Stimulated activated CD8-positive, alpha-beta memory T cell treated with anti-CD3 and anti-CD28 coated beads, Interleukin-15, amount 100 ng/mL, for 24 hours (primary cell): ENCODE results near the gene CKAP2L.

Source experiments
- DNase-seq: peaks from one replicate; pipeline ENCODE4 v3.0.0-alpha.2; 2020; ENCODE audit warnings: low read depth

Gene CKAP2L

DNA sequence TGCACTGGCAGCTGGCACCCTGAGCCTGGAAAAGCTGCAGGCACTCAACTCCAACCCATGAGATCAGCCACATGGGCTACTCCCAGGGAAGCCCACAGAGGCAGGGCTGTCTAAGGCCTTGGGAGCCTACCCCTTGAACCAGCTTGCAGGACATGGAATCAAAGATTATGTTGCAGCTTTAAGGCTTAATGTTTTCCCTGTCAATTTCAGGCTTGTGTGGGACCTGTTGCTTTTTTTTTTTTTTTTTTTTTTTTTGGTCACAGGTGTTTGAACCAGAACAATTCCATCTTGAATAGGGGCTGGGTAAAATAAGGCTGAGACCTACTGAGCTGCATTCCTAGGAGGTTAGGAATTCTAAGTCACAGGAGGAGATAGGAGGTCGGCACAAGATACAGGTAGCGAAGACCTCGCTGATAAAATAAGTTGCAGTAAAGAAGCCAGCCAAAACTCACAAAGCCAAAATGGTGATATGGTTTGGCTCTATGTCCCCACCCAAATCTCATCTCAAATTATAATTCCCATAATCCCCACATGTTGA lies 27.4 kb upstream of the CKAP2L start:
- no peak for DNase-seq

DNA sequence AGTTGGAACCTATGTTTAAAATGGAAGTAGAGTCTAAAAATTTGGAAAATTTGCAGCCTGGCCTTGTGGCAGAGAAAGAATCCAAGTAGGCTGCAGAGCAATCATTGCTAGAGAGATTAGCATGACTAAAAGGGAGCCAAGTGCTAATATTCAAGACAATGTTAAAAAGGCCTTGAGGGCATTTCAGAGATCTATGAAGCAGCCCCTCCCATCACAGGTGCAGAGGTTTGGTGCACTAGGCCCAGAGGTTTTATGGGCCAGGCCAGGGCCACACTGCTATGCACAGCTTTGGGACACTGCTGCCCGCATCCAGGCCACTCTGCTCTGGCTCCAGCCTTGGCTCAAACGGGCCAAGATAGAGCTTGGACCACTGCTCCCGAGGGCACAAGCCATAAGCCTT lies 26.6 kb upstream of the CKAP2L start:
- no peak for DNase-seq

DNA sequence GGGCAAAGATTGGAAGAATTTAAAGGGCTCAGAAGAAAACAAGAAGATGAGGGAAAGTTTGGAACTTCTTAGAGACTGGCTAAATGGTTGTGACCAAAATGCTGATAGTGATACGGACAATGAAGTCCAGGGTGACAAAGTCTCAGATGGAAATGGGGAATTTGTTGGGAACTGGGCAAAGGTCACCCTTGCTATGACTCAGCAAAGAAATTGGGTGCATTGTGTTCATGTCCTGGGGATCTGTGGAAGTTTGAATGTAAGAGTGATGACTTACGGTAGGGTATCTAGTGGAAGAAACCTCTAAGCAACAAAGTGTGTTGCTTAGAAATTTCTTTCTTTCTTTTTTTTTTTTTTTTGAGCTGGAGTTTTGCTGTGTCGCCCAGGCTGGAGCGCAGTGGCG lies 25.9 kb upstream of the CKAP2L start:
- DNase-seq: no peak

DNA sequence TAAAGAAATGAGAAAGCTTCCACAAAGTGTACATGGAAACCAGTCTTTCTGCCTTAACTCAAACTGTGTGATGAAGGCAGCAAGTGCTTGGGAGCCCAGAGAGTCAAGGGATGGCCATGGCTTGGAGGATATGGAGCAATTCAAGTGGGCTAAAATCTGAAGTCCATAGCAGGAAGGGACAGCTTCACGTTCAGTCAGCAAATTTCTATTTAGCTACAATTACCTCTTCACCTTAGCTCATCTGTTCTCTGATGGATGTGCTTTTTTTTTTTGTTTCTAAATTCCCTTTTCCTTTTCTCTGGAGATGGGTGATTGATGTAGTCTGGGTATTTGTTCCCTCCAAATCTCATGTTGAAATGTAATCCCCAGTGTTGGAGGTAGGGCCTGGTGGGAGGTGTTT lies 24.8 kb upstream of the CKAP2L start:
- no peak for DNase-seq

DNA sequence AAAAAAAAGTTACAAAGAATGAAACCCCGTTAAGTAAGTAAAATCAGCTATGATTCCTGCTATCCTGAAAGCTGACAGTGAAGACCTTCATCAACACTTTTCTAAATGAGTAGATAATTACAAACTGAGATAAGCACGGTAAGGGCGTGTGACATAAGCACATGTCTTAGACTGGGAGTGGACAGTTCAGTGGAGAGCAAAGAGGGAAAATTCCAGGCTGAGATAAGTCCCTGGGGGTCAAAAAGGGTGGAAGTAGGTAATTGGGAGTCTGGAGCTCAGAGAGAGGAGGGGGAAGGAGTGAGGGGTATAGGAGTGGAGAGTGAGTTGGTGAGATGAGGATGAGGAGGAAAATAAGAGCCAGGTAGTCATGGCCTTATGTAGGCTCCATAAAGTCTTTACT lies 24.2 kb upstream of the CKAP2L start:
- no peak for DNase-seq

DNA sequence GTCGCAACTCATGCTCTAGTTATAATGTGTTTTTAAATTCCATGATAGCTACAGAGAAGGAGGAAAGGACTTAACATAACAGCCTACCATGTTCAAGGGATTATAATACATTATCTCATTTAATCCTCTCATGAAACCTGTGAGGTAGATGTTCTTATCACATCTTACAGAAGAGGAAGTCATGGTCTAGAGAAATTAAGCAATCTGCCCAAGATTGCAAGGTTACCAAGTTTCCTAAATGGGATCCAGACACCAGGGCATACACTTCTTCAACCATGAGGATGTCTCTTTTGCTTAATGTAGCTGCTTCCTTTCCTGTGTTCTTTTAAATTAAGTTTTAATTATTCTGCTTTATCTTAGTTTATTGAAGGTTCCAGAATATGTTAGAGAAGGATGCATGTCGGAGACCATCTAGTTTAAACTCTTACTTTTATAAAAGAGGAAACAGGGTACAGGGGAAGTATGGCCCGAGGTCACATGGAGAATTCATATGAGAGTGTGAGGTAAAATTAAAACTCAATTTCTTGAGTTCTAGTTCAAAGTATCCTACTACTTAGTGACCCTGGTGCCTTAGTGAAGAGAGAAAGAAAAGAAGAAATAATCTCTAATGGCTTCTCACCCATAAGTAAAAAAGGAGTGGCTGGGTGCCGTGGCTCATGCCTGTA lies 23.5 kb upstream of the CKAP2L start:
- no peak for DNase-seq

DNA sequence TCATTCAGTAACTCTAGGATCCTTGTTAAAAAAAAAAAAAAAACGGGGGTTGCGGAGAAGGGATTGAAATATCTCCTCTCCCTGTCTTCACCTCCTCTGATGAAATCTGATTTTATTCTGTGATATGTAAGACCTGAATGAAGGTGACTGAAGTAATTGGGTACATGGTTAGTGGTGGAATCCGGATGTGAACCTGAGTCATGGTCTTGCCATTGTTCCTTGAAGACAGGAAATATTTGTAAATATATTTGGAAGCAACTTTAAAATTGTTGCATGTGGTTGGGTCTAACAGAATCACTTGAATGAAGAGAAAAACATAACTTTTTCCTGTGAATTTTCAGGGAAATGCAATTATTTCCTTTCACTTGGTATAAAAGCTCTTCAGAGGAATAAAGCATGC lies 22.9 kb upstream of the CKAP2L start:
- DNase-seq: no peak

DNA sequence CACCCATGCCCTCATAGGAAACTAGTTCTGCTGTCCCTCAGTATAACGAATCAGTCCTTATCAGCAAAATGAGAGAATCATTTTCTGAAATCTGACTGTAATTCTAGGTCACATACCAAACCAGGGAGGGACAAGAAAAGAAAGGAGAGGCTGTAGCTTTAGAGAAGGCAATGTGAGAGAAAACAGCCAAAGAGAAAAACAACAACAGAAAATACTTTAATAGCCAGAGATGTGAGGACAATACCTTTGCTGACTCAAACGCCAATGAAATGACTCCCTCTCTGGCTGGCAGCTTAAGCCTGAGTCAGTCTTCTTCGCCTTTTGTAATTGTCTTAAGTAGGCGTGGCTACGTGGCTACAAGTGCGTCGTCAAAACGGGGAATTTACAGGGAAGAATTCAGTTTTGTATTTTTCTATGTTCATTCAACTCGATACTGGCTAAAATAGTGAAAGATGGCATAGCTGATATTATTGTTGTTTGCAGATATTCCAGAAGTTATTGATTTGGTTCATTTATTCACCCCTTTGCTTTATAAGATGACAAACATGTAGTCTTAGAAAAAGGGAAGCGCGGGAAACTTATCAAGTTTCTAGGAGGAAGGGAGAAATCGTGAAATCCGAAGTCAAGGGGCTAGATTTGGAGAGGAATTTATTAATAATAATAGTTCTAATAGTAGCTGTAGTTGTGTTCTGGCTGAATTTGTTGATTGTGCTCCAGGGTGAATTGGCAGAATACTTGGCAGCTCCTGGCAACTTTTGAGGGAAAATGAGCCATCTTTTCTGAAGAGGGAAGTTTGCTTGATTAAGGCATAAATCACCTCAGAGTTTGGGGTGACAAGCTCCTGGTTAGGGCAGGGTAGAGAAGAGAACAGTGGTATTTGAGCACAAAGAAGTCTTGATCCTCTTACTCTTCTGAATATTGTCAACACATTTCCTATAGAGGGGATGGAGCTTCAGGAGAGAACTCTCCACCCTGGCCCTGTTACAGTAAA lies 20.1 kb upstream of the CKAP2L start, which contains the start of gene IL1A:
Gene IL1A (minus strand): TSS at position 295 of the 991 bp plus-strand sequence. CDS start 723 bp downstream, outside the sequence.
- no peak for DNase-seq

DNA sequence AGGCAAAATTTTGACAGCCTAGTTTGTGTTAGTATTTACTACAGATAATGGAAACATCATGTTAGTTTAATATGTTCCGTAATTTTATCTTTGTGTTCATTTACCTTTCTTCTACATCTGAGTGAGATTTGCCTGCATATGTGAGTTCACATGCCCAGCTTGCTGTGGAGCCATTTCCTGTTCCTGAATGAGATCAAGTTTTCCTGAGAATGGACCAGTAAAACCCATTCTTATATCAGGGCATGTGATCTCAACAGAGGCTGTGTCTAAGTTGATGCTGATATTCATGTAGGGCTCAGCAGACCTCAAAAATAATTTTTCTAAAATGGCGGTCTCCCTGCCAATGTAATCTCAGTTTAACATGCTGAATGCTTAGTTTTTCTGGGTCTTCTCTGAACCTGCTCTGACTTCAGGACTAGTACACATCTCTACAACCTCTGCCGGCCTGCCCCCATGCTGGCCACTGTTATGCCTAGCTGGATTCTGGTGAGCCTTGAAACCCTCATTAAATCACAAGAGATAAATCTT lies 18.8 kb upstream of the CKAP2L start:
- no peak for DNase-seq

DNA sequence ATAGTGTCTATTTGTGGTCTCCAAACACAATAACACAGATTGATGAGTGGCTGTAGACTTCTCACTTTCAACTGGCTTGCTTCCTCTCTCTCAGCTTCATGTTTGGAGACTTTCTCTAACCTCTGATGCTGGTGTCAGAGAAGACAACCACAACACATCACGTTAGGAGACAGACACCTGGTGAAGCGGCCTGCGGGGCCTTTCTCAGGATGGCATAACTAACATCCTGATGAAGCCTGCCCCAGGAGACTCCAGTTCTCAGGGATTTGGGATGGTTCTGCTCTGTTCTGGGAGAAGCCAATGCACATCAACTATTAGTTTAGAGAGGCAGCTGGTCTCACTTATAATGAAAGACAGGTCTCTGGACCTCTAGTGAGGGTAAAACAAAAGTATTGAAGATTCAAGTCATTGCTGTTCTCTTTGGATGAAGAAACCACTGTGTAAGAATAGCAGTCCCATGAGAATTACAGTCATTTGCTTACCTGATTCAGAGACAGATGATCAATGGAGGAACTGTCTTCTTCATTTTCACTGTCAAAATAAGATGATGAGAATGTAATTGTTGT lies 17.9 kb upstream of the CKAP2L start:
- no peak for DNase-seq

DNA sequence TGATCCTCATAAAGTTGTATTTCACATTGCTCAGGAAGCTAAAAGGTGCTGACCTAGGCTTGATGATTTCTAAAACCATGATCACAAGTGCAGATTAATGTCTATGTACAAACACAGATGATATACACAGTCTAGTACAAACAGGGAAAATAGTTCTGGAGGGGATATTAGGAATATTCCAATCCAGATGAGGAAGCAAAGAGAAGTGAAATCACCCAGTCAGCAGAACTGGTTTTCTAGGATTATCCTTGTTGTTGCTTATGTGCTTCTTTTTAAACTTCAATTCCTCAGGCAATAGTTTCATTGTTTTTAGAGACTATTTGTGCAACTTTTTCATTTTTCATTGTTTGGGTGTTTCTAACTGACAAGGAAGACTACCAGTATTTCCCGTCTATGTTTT lies 15.2 kb upstream of the CKAP2L start:
- DNase-seq: no peak

DNA sequence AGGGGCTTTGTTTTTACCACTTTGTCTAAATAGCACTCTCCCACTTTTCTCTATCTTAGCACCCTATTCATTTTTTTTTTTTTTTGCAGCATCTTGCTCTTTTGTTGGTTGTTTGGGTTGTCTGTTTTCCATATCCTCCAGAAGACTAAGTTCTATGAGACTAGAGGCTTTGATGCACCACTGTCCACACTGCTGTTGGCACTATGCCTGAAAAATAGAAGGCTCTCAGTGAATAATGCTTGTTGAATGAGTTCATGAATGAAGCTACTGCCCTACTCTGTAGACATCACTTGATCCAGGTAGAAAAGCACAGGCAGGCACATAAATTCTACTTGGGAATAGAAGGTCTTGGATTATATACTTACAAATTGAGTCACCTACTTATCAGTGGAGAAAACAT lies 12.6 kb upstream of the CKAP2L start:
- no peak for DNase-seq

DNA sequence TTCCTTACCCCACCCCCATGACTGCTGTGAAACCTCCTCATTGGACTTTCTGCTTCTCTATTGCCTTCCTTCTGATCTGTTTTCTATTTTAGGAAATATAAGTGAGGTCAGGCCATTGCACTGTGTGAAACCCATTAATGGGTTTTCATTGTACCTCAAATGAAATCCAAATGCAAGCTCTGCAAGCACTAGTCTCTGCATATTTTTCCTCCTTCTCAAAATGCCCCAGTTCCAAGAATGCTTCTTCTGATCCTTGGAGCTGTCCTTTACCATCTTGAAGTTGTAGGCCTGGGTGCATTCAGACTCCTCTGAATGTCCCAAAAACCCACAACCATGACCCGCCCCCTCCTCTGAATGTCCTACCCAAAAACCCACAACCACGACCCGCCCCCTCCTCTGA lies 11.7 kb upstream of the CKAP2L start:
- no peak for DNase-seq

DNA sequence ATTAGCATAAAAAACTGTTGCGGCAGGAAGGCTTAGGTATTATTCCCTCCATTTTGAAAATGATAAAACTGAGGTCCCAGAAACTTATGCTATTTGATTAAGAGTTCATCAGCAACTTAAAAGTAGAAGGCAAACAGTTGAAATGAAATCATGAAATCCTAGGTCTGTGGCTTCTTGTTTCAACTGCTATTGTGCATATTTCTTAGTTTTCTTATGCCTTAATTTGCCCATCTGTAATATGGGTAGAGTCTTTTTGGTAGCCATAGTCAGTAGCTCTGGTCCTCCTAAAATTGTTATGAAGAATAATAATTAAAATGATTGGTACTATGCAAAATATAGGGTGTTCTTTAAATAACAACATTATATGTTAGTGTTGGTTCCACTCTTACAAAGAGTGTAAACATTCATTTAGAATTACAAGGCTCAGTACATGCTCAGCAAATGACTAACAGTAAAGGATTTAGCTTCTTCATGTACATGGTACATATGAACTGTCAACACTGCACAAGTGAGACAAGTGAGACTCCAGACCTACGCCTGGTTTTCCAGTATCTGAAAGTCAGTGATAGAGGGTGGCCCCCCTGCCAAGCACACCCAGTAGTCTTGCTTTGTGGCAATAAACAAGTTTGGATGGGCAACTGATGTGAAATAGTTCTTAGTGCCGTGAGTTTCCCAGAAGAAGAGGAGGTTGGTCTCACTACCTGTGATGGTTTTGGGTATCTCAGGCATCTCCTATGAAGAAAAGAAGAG lies 10.3 kb upstream of the CKAP2L start:
- DNase-seq: no peak

DNA sequence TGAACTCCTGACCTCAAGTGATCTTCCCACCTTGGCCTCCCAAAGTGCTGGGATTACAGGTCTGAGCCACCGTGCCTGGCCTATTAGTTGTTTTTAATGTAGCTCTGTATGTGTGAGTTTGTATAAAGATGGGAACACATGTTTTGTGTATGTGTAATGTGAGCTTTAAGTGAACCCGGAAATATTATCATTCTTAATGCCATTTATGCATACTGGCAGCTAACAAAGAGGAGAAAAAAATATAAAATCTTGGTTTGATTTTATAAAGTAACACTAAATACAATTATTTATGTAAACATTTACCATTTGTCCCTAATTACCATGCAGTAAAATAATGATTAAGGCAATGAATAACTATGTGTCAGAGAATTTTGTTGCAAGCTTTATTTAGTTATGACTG lies 9.1 kb upstream of the CKAP2L start:
- no peak for DNase-seq

DNA sequence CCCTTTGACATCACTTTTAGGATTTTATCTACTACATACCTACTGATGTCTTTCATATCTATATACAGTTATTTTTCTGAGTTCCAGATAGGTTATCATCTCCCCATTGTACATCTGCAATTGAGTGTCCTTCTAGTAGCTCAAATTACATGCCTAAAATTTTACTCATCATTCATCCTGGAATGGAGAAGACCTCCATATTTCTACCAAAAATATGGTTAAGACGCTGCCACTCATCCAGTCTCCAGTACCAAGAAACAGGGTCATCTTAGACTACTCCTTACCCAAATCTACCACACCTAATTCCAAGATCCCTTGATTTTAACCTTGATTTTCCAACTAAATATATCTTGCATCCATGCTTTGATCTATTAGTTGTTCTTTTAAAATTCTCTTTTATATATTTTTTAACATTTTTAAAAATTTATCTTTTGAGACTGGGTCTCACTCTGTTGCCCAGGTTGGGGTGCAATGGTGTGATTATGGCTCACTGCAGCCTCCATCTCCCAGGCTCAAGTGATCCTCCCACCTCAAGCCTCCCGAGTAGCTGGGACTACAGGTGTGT lies 8.6 kb upstream of the CKAP2L start:
- no peak for DNase-seq

DNA sequence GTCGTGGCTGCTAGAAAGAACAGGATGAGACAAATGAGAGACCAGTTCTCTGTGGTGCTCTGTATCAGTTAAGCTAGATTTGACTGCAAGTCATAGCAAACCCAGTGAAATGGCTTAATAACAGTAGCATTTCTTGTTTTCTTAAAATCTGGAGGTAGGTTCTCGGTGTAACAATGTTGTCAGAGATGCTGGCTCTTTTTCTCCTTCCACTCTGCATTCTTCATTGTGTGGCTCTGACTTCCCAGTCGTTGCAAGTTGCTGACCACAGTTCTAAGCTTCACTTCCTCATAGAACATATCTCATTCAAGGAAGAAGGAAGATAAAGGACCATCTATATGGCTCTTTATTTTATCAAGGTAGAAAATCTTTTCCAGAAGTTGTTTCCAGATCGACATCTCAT lies 7.9 kb upstream of the CKAP2L start:
- no peak for DNase-seq

DNA sequence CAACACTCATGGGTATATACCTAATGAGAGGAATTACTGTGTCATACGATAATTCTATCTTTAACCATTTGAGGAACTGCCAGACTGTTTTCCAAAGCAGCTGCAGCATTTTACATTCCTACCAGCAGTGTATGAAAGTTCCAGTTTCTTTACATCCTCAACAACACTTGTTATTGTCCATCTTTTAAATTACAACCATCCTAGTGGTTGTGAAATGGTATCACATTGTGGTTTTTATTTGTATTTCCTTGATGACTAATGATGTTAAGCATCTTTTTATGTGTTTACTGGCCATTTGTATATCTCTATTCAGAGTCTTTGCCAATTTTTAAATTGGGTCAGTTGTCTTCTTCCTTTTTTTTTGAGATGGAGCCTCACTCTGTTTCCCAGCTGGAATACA lies 4.0 kb upstream of the CKAP2L start:
- DNase-seq: no peak

DNA sequence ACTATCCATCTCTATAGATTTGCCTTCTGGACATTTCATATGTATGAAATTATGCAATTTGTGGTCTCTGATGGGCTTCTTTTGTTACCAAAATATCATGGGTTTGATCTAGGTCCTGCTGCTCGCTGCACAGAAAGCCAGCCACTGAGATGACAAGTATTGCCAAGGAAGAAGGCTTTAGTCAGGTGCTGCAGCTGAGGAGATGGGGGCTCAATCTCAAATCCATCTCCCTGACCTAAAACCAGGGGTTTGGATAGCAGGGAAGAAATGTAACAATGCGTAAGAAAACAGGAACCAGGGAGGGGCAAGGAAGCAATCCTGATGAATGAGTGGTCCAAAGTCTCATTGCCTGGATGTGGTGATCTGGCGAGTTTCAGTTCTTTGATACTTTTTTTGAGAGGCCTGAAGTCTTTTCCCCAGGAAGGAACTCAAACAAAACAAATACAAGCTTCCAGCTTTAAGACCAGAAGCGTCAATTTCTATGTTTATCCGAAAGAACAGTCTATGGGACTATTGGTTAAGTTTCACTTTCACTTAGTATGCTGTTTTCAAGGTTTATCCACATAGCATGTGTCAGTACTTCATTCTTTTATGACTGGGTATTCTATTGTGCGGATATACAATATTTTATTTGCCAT lies 3.4 kb upstream of the CKAP2L start:
- no peak for DNase-seq

DNA sequence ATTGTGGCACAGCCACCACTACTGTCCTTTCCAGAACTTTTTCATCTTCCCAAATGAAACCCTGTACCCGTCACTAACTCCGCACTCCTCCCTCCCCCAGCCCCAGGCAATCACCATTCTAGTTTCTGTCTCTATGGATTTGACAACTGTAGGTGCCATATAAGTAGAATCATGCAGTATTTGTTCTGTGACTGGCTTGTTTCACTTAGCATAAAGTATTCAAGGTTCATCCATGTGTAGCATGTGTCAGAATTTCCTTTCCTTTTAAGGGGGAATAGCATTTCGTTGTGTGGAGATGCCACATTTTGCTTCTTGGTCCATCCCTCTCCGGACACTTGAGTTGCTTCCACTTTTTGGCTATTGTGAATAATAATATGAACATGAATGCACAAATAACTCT lies 842 bp upstream of the CKAP2L start:
- DNase-seq: no peak

DNA sequence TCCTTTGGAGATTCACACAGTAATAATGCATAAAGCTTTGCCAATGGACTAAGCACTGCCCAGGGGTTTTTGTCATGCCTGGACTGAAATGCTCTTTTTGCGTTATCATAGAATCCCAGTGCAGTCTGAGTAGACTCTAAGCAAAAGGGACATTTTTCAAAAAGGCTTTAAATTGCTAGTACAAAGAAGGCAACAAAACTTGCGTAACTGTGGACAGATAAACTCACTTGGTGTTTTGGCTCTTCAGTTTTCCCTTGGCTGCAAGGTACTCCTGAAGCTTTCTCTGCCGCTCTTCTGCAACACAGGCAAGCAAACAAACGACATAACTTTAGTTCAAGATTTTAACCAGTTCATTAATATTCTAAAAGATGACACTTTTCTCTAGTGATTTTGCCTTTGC lies 2.1 kb downstream of the CKAP2L start:
- no peak for DNase-seq
